ENCODE measurements around the gene ZC3H7B.
A peak's percentile ranks its signal among the peaks of the same experiment; 100 is the strongest.

The ZC3H7B gene

DNA sequence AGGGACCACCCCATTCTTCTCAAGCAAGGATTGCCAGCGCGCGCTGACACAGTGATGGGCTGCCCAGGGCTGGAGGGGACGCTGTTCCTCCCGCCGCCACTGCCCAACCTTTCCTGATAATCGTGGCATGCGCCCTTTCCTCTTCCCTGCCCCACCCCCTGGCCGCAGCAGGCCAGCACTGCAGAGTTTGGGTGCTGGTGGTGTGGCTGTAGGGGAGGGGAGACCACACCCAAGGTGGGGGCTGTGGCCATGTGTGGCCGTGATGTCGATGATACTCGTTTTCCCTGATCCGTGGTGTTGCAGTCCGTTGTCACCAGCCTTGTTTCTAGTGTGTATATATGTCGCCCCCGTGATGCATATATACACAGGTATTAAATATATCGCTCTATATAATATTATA is 57.6 kb downstream of the ZC3H7B start:
- no peak for DNase-seq

DNA sequence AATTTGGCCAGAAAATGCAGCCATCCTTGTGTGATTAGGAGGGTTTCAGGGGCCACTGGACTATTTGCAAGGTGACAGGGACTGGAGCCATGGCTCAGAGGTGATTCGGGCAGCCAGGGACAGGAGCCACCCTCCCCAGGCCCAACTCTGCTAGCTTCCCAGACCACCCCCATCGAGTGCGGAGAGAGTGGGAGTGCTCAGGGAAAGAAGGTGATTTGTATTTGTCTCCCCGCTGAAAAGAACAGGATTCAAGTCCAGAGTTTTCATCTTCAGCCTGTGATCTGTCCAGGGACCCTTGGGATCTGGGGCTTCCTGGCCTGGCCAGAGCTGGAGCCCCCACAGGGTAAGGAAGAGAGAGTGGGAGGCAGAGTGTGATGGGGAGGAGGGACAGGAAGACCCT is 58.1 kb downstream of the ZC3H7B start:
- no peak for DNase-seq

DNA sequence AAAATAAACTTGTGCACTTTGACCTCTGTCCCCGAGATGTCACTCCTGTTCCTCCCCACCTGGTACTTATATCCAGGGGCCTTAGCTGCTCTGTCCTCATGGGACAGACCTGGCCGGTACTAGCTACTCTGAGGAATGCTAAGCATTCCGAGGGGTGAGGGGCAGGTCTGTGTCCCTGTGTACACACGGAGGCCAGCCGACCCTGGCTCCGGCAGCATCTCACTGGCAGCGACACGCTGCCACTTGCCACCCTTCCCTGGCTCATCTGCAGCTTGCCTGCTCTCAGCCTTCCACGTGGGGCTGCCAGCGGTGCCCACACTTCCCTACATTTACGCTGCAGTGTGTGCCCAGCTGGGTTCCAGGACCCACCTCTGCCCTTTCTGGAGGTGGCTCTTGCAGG is 58.8 kb downstream of the ZC3H7B start:
- no peak for DNase-seq

DNA sequence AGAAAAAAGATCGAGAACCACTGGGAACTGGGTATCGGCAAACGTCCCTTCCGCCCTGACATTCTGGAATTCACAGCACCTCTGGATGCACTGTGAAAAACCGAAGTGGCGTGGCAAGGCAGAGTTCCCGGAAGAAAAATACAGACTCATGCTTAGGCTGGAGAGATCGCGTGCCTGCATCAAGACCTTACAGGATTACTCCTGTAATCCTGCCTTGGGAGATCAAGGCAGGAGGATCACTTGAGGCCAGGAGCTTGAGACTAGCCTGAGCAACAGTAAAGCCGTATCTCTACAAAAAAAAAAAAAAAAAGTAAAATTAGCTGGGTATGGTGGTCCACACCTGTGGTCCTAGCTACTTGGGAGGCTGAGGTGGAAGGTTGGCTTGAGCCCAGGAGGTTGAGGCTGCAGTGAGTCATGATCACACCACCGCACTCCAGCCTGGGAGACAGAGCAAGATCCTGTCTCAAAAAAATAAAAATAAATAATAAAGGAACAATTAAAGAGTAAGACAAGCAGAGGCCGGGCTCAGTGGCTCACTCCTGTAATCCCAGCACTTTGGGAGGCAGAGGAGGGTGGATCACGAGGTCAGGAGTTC is 60.5 kb downstream of the ZC3H7B start:
- no peak for DNase-seq

DNA sequence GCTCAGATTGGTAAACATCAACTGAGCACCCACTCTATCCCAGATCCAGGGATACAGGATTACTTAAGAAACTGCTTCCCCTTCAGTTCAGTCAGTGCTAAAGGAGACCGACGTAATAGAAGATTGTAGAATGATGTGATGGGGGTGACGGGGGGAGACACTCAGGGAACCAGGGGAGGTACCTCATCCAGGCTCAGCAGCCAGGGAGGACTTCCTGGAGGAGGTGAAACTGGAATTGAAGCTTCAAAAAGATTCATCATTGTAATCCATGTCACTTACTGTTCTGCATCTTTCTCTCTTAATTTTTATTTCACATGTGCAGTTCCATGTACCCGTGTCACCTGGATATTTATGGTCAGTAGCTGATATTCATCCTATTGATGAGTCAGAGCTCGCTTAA is 61.3 kb downstream of the ZC3H7B start:
- DNase-seq: no peak

DNA sequence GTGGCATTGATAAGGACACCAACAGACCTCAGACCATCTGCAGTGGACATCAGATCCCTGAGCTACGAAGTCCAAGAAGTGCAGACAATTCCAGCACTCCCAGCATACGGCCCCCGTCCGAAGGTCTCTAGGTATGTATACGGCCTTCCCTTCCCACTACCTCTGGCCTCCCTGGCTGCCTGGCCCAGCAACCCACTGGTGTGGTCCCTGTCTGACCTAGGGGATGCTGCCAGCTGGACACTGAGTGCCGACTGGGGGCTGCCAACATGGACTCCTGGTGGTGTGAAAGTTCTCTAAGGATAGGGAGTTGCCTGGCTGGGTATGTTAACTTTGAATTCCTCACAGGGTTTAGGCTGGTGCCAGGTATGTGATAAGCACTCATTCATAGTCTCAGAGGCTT is 62.9 kb downstream of the ZC3H7B start:
- DNase-seq: no peak

GRCh38 chr22:41364955-41365354 is 63.6 kb downstream of the ZC3H7B start:
- no peak for DNase-seq

DNA sequence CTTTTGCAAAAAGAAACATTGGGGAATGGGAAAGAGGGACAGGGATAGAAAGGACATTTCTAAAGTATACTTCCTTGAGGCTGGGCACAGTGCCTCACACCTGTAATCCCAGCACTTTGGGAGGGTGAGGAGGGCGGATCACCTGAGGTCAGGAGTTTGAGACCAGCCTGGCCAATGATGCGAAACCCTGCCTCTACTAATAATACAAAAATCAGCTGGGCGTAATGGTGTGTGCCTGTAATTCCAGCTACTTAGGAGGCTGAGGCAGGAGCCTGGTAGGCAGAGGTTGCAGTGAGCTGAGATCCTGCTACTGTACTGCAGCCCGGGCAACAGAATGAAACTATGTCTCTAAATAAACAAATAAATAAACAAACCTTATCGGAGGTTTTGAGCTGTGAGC is 64.1 kb downstream of the ZC3H7B start:
- DNase-seq: no peak

DNA sequence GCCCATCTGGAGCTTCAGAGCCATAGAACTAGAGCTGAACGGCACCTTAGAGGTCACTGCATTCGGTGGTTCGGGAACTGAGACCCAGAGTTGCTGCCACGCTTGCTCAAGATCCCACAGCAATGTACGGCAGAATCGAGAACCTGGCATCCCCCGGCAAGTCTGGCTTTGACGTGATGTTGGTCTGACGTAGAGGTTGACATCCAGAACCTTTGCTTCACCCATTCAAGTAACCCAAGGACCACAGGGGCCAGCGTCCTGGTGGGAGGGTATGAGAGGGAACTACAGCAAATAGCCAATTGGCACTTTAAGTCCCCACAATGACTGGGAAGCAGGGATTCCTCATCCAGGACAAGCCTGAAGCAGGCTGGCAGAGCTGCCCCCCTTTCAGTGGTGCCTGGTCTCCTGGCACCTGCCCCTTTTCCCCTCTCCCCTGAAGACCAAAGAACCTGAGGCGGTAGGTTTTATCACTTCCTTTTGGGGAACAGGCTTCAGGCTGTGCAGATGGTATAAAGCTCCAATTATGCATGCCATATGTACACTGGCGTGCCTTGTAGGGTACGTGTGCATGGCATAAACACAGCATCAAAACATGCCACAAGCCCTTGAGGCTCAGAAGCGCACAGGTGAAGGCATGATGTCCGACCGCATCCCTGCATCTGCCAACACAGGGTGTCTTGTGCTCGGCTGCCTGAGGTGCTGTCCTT is 65.2 kb downstream of the ZC3H7B start:
- DNase-seq: peak; percentile 79

DNA sequence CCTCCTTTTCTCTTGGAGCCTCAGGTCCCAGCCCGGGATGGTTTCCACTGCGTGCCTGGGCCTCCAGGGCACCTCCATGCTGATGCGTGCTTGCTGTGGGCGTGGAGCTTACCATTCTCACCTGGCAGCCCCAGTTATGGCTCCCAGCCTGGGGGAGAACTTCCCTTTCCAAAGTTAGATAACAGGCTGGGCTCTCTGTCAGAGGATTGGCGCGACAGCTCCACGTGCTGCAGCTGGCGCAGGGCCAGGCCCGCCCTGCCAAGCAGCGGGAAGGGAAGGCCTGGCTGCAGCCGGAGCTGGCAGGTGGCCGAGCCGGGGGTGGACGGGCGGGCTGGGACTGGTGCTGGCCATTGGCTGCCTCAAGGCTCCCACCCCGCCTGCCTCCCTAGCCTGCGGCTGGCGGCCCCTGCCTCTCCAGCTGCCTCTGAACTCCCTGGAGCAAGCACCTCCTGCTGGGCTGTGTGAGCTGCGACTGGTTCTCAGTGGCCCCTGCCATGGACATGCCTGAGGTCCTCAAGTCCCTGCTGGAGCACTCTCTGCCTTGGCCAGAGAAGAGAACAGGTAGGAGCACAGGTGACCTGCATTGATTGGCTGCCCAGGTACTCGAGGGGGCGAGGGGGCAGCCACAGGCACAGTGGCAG is 65.8 kb downstream of the ZC3H7B start:
- peak; percentile 89 for DNase-seq

DNA sequence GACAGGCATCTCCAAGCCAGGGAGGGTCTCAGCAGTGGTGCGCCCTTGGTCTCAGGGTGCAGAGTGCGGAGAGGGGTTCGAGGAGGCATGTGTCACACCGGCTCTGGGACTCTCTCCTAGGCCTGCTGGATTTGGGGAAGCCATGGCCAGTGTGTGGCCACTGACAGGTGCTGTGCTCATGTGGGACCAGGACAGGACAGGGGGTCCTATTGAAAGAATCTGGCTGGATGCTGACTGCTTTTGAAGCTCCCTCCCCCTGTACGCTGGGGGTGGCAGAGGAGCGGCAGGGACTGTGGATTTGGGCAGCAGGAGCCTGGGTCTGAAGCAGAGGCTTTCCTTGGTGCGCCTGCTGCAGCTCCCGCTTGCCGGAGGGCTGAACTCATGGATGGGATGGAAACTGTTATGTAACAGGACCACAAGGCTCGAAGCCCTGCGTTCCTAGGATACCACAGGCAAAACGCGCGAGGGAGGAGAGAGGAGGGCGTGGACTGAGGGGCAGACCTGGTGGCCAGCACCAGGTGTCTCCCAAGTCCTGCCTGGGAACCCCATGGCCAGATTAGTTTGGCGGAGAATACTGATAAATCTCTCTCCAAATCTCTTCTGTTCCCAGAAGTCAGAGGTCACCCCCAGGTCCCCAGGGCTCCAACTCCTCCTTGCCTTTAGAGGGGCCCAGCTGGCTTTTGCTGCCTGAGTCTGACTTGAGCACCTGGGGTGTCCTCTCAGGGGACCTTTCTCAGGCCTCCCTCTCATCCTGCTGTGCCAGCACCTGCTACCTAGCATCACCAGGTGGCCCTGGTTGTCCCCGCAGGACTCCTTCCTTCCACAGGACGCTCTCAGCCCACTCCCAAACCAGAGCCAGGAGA is 66.6 kb downstream of the ZC3H7B start:
- DNase-seq: peak; percentile 19

GRCh38 chr22:41368543-41369423 is 67.5 kb downstream of the ZC3H7B start:
- DNase-seq: peak; percentile 53

- DNase-seq: peak; percentile 53
Observed at GRCh38 chr22:41369424-41369745, 68.1 kb downstream of the ZC3H7B start.

DNA sequence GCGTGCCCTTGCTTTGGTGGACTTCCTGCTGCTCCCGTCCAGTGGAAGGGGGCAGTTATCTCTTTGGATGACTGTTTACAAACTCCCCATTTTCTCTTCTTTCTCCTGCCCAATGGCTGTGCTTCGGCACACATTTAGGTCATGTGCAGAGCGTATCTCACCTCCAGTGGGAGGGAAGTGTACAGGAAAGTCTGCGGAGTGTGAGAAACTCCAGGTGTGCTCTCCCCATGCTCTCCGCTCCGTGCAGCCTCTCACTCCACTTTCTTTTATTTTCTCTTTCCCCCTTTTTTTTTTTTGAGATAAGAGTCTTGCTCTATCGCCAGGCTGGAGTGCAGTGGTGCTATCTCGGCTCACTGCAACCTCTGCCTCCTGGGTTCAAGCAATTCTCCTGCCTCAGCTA is 68.5 kb downstream of the ZC3H7B start:
- DNase-seq: no peak

- no peak for DNase-seq
Observed at GRCh38 chr22:41377846-41378245, 76.5 kb downstream of the ZC3H7B start.

GRCh38 chr22:41380993-41381328 is 79.6 kb downstream of the ZC3H7B start:
- no peak for DNase-seq

DNA sequence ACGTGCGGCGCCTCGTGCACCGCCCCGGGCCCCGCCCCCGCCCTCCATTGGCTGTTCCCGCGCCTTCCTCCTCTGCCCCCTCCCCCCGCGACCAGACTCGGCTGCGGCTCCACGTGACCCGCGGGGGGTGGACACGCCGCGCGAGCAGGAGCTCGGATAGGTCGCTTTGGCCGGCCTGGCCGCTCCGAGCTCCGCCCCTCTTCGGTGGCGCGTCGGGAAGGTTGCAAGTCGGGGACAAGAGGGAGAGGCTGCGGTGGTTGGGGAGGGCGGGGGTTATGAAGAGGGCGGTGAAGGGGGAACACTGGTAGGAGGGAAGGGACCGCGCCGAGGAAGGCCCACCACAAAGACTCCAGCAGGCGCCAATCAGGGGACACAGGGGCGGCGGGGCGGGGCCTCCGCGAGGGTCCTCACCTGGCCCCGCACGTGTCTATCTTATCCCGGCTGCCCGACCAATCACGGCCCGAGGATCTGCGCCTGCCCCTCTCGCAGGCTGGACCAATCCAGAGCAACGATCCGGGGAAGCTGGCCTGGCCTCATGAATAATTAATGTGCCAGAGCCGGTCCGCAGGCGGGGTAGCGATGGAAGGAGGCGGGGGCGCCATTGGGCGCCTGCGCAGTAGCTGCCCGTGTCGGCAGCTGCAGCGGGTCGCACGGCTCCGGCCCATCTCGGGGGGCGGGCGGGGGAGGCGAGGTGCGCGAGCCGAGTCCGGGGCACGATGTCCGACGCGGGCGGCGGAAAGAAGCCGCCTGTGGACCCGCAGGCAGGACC is 80.2 kb downstream of the ZC3H7B start, which contains the start of gene TEF:
Gene TEF, plus strand, starts transcription at position 614 of the 769 bp plus-strand sequence. Its CDS starts 103 bp downstream, at position 717.
- peak; percentile 99 for DNase-seq

- no peak for DNase-seq
Observed at GRCh38 chr22:41382098-41382578, 80.8 kb downstream of the ZC3H7B start.

- DNase-seq: no peak
Observed at GRCh38 chr22:41382610-41383009, 81.3 kb downstream of the ZC3H7B start.

- DNase-seq: no peak
Observed at GRCh38 chr22:41383085-41383484, 81.8 kb downstream of the ZC3H7B start.

DNA sequence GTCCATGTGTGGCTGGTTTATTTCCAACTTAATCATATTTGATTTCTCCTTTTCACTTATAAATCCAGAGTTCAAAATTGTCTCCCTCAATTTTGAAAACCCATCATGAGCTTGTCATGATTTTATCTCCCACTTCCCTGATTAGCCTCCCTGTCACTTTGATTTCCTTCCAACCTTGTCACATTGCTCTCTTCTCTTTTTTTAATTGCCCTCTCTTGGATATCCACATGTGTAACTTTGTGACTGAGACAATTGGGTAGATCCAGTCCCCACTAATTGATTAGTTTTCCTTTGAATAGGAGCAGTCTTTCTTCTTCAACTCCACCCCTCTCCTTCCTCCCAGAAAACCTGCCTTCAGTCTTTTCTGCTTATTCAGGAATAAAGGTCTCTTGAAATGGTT is 82.8 kb downstream of the ZC3H7B start:
- no peak for DNase-seq

DNA sequence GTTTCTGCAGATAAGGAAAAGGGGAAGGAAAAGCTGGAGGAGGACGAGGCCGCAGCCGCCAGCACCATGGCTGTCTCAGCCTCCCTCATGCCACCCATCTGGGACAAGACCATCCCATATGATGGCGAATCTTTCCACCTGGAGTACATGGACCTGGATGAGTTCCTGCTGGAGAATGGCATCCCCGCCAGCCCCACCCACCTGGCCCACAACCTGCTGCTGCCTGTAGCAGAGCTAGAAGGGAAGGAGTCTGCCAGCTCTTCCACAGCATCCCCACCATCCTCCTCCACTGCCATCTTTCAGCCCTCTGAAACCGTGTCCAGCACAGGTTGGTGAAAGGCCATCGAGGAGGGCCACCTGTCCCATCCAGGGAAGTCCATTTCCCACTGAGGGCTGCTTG is 86.0 kb downstream of the ZC3H7B start:
- no peak for DNase-seq

All from NCI-H1694 treated with DMSO at 0.1 percent for 48 hours (cell line).